Stimulated activated naive CD8-positive, alpha-beta T cell treated with anti-CD3 and anti-CD28 coated beads, Interleukin-15, Interleukin-2, amounts not matched to agents 100 U/mL and 50 U/mL, for 24 hours (primary cell): ENCODE measurements around the gene ITIH5.
"Not testable (repeated sequence)": the region's sequence is repeated elsewhere in the genome, so short reads cannot be mapped to it uniquely, and the experiment has no call there.

Experiments
- ATAC-seq: fragments of 150-1000 bp; cut with Tn5 transposase; one replicate; pipeline ENCODE4 v1.10.0; 2021
- DNase-seq: peaks from one replicate; pipeline ENCODE4 v3.0.0; 2021

The ITIH5 gene

DNA sequence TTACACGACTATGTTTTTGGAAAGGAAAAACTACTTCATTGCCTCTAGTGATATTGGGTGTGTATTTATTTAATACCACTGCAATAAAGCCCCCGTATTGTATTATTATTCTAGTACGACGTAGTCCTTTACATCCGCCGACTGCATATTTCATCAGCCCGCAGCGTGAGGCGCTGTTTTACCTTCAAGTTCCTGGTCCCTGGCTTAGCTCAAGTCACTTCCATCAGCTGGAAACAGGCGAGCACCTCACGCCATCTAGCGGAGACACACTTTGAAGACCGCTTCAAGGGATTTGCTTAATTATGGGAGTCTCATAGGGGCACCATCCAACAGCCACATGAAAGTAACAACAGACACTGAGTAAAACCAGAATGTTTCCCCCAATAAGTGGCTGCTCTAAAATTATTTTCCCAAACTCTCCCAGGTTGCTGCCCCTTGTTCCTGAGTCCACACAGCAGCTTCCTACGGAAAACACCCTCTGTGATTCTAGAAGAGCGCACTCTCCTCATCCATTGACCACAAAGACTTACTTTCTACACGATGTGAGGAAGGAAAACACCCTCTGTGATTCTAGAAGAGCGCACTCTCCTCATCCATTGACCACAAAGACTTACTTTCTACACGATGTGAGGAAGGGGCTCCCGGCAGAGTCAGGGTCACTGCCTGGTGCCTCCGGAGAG, 20.6 kb upstream of the ITIH5 start:
- DNase-seq (peak; percentile 75), ATAC-seq (peak; percentile 92)

DNA sequence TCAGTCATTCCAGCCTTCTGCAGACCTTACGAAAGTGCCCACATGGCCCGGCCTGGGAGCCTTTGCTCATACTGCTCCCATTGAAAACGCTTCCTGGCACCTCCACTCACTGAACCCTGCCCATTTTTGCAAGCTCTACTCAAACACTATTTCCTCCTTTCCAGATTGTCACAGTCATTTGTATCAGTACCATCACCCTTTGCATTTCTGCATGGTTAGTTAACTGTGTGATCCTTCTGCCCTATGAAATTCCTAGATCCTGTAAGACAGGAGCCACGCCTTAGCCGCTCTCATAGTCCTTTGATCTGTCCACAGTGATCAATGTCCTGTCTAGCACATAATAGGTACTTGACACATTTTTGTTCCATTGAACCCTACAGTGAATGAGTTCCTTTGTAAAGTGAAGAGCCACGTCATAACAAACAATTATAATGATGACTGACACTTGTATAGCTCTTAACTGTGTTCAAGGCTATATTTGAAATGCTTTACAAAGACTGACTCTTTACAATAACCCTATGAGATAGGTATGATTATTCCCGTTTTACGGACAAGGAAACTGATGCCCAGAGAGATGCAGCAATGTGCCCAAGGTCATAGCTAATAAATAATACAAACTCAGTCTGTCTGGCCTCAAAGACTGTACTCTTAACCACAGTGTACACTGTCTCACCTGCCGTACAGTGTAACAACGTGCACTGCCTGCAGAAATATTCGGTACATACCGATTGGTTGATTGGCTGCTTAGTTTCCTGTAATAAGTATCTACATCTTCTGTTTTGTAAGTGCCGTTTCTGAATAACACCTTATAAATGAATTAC, 19.8 kb upstream of the ITIH5 start:
- ATAC-seq, result no peak

GRCh38 chr10:7680078-7680477, 13.3 kb upstream of the ITIH5 start:
- ATAC-seq, result peak; percentile 49
- not testable (repeated sequence) for DNase-seq

More for the DNA sequence above, 19.8 kb upstream of the ITIH5 start:
- no peak for DNase-seq

GRCh38 chr10:7679256-7679655, 12.5 kb upstream of the ITIH5 start:
- ATAC-seq (no peak), DNase-seq (no peak)

DNA sequence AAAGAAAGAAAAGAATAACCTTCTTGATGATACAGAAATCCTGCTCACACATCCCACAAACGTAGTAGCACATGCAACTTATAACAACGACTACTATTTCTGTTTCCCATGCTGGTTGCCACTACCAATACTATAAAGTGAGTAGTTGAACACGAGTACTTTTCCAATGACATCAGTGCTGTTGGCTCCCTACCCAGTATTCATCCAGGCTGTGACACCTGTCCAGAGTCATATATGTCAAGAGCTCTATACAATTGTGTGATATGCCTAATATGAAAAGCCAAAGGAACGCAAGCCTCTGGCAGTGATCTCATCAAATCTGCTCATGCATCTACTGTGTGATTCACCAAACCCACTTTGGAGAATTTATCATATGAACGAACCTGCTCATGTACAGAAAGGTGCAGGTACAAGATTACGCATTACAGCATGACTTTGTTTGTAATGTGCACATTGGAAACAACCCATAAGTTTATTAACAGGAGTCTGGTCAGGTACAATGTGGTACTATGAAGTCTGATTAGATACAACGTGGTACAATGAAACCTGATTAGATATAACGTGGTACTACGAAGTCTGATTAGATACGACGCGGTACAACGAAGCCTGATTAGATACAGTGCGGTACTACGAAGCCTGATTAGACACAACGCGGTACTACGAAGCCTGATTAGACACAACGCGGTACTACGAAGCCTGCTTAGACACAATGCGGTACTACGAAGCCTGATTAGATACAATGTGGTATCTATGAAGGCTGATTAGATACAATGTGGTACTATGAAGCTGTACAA, 5.8 kb upstream of the ITIH5 start:
- no peak for ATAC-seq
- no peak for DNase-seq

DNA sequence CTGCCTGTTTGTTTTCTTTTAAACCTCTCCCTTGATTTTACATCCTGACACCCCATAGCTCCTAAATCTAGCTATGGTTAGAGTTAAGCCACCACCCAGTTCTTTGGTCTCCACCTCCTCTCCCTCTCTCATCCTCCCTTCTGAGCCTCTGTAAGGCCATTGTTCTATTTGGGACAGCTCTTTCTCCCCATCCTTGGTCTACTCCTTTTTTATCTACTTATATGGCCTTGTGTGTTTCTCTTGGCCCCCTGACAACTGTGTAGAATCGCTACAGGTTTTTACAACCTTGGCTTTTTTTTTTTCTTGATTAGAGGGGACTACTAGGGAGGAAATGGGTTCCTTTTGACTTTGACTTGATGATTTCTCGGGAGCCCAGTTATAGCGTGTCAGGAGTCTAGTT, 3.4 kb upstream of the ITIH5 start:
- ATAC-seq, result no peak
- DNase-seq, result no peak

DNA sequence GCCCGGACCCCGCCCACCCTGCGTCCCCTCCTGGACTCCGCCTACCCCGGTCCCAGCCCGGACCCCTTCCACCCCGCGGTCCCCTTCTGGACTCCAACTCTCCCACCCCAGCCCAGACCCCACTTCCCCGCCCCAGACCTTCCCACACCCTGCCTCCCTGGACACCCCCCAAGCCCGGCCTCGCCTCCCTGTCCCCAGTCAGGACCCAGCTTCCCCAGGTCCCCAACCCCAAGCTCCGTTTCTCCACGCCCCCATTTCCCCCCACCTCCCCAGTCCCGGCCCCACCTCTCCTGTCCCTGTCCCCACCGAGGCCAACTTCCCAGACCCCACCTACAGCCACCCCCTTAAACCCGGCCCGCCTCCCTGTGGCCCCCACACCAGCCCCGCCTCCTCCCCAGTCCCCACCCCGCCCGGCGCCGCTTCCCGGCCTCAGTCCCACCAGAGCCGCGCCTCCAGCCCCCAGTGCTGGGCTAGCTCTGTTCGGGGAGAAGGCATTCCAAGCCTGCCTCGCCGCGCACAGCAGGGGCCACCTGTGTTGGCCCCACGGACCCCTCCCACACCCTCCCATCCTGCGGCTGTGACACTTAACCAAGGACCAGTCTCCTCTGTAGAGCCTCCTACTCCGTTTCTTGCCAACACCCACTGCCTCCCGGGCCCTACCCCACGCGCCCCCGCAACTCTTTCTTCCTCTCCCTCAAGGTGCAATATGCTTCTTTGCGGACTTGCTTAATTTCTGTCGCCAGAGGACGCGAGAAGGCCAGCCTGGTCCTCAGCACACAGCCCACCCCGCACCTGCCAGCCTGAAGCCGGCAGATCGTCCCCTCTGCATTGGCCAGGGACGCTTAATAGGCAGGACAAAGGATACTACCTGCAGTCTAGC, 736 bp upstream of the ITIH5 start:
- peak; percentile 49 for ATAC-seq
- DNase-seq, result no peak

DNA sequence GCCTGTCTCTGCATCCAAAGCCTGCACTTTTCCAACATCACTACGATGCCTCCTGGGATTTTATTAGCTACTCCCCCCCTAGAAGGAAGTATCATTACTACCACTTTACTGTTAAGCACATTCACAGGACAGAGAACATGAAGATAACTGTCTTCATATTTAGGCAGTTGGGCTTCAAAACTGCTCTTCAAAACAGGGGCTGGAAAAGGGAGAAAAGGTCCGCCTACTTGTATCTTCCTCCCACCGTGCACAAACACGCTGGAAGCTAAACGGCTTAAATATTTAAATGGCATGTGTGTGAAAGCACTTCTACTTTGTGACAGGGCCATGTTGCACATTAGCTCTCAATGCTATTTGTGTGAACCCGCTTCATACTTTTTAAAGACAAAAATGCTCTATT, 999 bp downstream of the ITIH5 start:
- DNase-seq (no peak), ATAC-seq (no peak)

DNA sequence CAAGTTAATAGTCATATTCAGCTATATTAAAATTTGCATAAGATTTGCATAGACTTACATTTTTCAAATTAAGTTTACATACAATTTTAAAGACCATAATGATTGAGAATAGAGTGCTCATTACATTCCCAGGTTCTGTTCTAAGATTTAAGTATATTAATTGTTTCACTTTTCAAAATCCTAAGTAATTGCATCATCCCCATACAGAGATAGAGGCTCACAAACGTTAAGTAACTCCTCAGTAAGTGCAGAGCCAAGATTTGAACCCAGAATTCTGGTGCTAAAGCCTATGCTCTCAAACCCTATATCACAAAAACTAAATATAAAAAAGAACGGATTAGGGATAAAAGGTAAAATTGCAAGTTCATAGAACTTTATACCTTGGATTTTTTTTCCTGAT, 2.1 kb downstream of the ITIH5 start:
- no peak for DNase-seq
- ATAC-seq, result no peak

DNA sequence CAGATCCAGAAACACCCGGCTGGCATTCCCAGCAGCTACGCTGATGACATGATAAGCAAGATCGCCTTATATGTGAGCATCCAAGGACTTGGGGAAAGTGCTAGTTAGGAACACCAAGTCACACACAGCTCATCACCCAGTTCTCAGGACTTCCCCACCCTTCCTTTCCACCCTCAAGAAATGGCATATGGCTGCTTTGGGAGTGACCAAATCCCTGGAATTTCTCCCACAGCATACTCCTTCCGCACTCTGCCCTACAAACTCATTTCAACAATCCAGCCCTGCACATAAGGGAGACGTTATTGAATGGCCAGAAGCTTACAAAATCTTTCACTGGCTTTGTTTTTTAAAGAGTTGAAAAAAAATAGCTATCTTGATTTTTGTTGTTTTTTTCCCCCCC, 4.2 kb downstream of the ITIH5 start:
- no peak for DNase-seq
- no peak for ATAC-seq

DNA sequence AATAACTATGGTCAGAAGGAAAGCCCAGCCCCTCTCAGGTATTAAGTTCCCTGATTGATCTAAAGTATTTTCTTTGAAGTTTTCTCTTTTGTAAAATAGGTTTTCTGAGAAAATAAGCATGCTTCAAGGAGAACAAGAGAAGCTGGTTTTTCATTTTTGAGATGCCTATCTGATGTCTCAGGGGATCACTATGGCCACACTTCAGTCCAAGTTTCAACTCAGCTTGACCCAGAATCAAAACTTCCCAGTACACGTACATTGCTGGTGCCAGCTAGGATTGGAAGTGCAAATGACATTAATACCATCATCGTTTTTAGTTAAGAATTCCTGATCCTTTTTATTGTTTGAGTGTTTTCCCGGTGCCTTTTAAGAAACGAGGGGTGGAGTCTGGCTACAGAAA, 7.2 kb downstream of the ITIH5 start:
- ATAC-seq (no peak), DNase-seq (no peak)

- no peak for DNase-seq
- ATAC-seq, result no peak
Measured at GRCh38 chr10:7657552-7657951, 9.2 kb downstream of the ITIH5 start.

DNA sequence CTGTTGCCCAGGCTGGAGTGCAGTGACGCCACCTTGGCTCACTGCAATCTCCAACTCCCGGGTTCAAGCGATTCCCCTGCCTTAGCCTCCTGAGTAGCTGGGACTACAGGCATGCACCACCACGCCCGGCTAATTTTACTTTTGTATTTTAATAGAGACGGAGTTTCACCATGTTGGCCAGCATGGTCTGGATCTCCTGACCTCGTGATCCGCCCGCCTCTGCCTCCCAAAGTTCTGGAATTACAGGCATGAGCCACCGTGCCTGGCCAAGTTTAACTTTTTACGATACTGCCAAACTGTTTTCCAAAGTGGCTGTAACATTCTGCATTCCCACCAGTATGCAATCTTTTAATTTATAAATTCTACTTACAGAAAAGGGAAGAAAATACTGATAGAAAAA, 9.7 kb downstream of the ITIH5 start:
- DNase-seq, ATAC-seq: not testable (repeated sequence)

- ATAC-seq (no peak), DNase-seq (no peak)
Measured at GRCh38 chr10:7651853-7652470, 14.8 kb downstream of the ITIH5 start.

DNA sequence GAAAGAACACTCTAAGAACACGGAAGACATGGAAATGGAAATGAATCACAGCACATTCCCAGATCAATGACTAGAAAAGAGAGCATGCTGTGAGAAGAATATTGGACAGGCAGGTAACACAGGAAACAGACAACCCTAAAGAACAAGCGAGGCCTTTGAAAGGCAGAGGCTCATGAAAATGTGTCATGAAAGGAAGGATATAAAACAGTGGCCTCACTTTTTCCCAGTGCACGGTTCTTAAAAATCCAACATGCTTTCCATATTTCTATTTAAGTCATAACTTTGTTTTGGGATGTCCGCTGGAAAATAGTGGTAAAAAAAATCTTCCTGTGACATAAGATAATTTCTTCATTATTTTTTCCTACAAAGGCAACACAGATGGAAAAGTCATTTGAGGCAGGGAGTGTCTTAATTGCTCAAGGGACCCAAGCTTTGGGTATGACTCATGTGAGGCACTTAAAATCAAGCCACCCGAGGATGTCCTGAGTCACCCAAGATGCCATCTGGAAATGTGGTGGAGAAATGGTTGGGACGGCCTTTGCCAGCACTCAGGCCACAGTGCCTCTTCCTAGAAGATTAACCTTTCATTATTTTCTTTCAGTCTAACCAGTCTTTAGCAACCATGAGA, 17.0 kb downstream of the ITIH5 start:
- ATAC-seq, result peak; percentile 71

GRCh38 chr10:7647062-7647664, 19.6 kb downstream of the ITIH5 start:
- ATAC-seq (no peak), DNase-seq (no peak)

More for the DNA sequence above, 17.0 kb downstream of the ITIH5 start:
- peak; percentile 6 for DNase-seq

DNA sequence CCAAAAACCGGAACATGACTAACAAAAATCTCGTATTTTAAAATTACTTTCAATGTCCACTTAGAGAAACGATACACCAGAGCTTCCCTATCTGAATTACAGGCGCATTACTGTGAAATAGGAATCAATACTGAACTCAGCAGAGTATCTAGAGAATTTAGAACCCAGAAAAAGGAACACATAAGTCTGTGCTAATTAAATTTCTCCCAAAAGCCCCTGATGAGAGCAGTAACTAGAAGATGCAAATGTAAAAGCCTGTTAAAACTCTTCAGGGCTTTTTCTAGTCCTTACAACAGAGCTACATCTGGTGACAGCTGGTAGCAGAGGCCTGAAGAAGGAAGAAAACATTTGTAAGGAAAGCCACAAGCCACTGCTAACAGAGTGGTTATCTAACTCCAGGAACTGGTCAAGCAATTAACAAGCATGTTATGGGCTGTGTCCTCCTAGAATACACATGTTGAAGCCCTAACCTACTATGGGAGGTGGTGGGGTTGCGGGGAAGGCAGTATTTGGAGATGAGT, 24.2 kb downstream of the ITIH5 start:
- ATAC-seq (no peak), DNase-seq (no peak)

GRCh38 chr10:7635408-7636125, 31.2 kb downstream of the ITIH5 start:
- DNase-seq (no peak), ATAC-seq (no peak)

DNA sequence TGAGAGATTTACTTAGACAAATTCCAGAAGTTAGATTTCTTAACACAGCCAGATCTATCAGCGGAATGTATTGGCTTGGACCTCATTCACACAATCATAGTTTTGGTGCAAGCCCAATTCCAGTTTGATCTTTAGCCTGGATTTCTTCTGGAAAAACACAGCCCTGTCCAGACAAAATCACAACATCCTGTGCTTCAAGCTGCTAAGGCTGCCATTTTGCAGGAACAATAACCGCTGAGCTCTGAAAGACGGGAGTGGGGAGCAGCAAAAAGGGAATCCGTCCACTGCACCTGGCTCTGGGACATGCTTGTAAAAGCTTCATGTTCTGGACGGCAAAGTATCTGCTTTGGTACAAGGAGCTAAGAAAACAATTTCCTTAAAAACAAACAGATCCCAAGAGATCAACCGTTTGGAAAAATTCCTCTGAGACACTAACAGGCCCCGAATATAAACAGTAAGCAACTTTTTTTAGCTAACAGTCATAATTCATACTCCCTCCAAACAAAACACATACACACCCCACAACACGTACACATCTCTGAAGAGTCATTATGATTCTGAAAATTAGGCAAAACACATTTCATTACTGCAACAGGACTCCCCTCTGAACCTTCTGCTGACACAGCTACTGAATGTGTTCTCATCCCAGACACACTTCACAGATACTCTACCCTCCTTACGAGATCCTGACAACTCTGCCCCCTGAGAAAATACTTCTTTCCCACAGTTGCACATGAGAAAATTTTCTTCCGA, 32.4 kb downstream of the ITIH5 start:
- ATAC-seq (no peak), DNase-seq (no peak)
